GM12892 (cell line): ENCODE results near the gene MATCAP1.

Experiments
- DNase-seq: peaks from one replicate; pipeline ENCODE4 v3.0.0; 2011; ENCODE audit not compliant: insufficient read length
- FAIRE-seq: peaks from 2 replicates; lab custom pipeline; 2011; peaks lifted over from hg19 to GRCh38; lab: Jason Lieb, UNC
- POLR2A ChIP-seq: IDR thresholded peaks from 2 replicates; pipeline ENCODE4 v1.6.1; 2011; ENCODE audit warnings: low read depth, low read length, control low read depth
- POLR2AphosphoS5 ChIP-seq: IDR thresholded peaks from 2 replicates; pipeline ENCODE4 v1.6.1; 2011; ENCODE audit warnings: low read depth, low read length, control low read depth
- TAF1 ChIP-seq: IDR thresholded peaks from 2 replicates; pipeline ENCODE4 v1.6.1; 2011; ENCODE audit warnings: low read depth, mild to moderate bottlenecking, control low read depth, low read length, borderline replicate concordance

The MATCAP1 gene

GRCh38 chr16:67167588-67167987 is 16.2 kb downstream of the MATCAP1 start:
- DNase-seq (no peak), FAIRE-seq (no peak)
- TF ChIP-seq POLR2A = no peak
- TF ChIP-seq TAF1 = no peak
- no peak for TF ChIP-seq POLR2AphosphoS5

- FAIRE-seq (peak; percentile 56), DNase-seq (no peak)
- TF ChIP-seq TAF1 = no peak
- no peak for TF ChIP-seq POLR2A
- TF ChIP-seq POLR2AphosphoS5 = no peak
Observed at GRCh38 chr16:67166598-67167168, 17.1 kb downstream of the MATCAP1 start.

- no peak for TF ChIP-seq TAF1
- no peak for TF ChIP-seq POLR2A
- no peak for TF ChIP-seq POLR2AphosphoS5
- no peak for DNase-seq
- FAIRE-seq = no peak
Observed at GRCh38 chr16:67166110-67166547, 17.6 kb downstream of the MATCAP1 start.

- DNase-seq (no peak), FAIRE-seq (peak; percentile 75)
- TF ChIP-seq TAF1 (no peak), POLR2AphosphoS5 (no peak), POLR2A (no peak)
Observed at GRCh38 chr16:67165121-67166078, 18.4 kb downstream of the MATCAP1 start.

GRCh38 chr16:67164599-67165061 is 19.1 kb downstream of the MATCAP1 start, which contains the start of gene HSF4:
Gene HSF4 (plus strand): TSS chr16:67164745. CDS start chr16:67164812, 67 bp downstream.
- FAIRE-seq (peak; percentile 46), DNase-seq (no peak)
- TF ChIP-seq POLR2AphosphoS5 (no peak), POLR2A (no peak), TAF1 (no peak)

GRCh38 chr16:67163999-67164558 is 19.7 kb downstream of the MATCAP1 start:
- TF ChIP-seq TAF1 (no peak), POLR2AphosphoS5 (no peak), POLR2A (no peak)
- DNase-seq (no peak), FAIRE-seq (peak; percentile 33)

GRCh38 chr16:67163164-67163998 is 20.4 kb downstream of the MATCAP1 start:
- DNase-seq (no peak), FAIRE-seq (peak; percentile 80)
- TF ChIP-seq POLR2AphosphoS5 (no peak), POLR2A (no peak; the same call in 1 of the 2 replicates), TAF1 (no peak)

- DNase-seq (no peak), FAIRE-seq (no peak)
- no peak for TF ChIP-seq TAF1
- TF ChIP-seq POLR2AphosphoS5 = no peak
- TF ChIP-seq POLR2A = no peak
Observed at GRCh38 chr16:67162506-67163163, 21.1 kb downstream of the MATCAP1 start.

- DNase-seq (no peak), FAIRE-seq (no peak)
- TF ChIP-seq TAF1 = no peak
- TF ChIP-seq POLR2AphosphoS5 = no peak
- TF ChIP-seq POLR2A = no peak
Observed at GRCh38 chr16:67161595-67162058, 22.1 kb downstream of the MATCAP1 start.
